ENCODE data around the gene CGB2.

The CGB2 gene

DNA sequence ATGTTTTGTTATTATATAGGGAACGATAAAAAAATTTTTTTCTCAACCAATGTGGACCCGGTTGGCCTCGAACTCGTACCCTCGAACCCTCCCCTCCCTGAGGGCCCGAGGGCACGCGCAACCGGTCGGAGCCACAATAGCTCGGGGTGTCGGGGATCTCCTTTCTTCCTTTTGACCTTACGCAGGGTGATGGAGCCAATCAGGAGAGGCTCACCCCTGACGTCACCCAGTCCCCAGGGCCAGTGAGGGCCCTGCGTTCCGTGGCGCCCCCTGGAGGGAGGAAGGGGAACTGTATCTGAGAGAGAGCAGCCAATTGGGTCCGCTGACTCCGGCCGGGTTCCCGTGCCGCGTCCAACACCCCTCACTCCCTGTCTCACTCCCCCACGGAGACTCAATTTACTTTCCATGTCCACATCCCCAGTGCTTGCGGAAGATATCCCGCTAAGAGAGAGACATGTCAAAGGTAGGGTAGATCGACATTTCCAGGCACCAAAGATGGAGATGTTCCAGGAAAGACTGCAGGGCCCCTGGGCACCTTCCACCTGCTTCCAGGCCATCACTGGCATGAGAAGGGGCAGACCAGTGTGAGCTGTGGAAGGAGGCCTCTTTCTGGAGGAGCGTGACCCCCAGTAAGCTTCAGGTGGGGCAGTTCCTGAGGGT is at the start of gene CGB2:
TSS of gene CGB2 (plus strand) at position 249 of the 660 bp plus-strand sequence. CDS start at position 455, 206 bp downstream.
- TF ChIP-seq TEAD4 (IDR thresholded peaks at IDR 0.05) (peak; percentile 65), CREB1 (IDR thresholded peaks at IDR 0.05; ENCODE audit: low read depth) (peak; percentile 44; the same call in 1 of the 2 replicates), RAD21 (IDR thresholded peaks at IDR 0.05; ENCODE audit: low read depth) (peak; percentile 33)
- TF ChIP-seq, protein P1, sequence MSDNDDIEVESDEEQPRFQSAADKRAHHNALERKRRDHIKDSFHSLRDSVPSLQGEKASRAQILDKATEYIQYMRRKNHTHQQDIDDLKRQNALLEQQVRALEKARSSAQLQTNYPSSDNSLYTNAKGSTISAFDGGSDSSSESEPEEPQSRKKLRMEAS (IDR thresholded peaks at IDR 0.05): peak; percentile 65

DNA sequence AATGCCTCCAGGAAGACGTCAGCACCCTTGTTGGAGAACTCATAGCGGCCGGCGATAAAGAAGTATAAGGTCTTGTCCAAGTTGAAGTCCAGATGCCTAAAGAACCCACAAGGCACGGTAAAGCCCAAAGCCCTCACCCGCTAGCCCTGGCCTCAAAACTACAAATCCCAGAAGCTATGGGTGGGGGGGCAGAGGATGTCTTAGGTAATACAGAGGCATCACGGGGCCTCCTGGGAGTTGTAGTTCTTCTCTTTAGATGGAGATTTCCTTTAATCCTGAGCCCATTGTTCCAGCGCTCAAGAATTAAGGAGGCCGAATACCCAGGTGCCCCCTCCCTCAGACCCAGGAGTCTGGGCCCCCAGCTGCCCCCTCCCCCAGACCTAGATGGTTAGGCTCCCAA is 49.4 kb upstream of the CGB2 start:
- TF ChIP-seq TEAD4 (IDR thresholded peaks at IDR 0.05): no peak
- no peak for TF ChIP-seq YY1 (IDR thresholded peaks at IDR 0.05; ENCODE audit: low read depth)
- TF ChIP-seq CEBPB (IDR thresholded peaks at IDR 0.05): peak; percentile 7; the same call in 1 of the 2 replicates
- TF ChIP-seq FOXM1 (IDR thresholded peaks at IDR 0.05; ENCODE audit: borderline replicate concordance, low read depth): no peak
- no peak for TF ChIP-seq RAD21 (IDR thresholded peaks at IDR 0.05; ENCODE audit: low read depth)

DNA sequence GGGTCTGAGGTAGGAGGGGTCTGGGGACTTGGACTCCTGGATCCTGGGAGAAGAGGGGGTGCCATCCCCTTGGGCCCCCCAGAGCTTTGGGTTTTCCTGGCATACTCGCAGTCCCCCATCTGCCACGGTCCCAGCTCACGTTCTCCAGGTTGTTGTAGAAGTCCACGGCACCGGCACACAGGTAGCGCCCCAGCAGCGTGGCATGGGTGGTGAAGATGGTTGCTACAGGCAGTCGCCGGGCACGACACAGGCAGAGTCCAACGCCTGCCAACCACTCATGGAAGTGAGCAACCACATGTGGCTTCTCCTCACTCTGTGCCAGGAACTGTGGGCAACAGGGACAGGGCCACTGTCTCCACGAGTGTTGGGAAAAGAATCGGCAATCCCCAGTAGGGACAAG is 46.0 kb upstream of the CGB2 start:
- TF ChIP-seq RAD21 (IDR thresholded peaks at IDR 0.05; ENCODE audit: low read depth): no peak
- TF ChIP-seq, protein P1 (IDR thresholded peaks at IDR 0.05): no peak

DNA sequence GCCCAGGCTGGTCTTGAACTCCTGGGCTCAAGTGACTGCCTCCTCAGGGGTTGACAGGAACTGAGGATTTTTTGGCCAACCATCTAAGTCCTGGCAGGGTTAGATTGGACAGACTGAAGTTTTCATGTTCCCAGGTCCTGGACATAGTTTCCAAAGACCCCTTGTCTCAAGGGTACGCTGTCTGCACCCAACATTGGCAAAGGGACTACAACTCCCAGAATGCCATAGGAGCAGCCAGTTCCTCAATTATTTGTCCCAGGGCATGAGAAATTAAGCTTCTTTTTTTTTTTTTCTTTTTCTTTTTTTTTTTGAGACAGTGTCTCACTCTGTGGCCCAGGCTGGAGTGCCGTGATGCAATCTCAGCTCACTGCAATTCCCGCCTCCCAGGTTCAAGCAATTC is 45.5 kb upstream of the CGB2 start:
- TF ChIP-seq TCF12 (IDR thresholded peaks at IDR 0.05; ENCODE audit: low read depth) (no peak), CREB1 (IDR thresholded peaks at IDR 0.05; ENCODE audit: low read depth) (no peak), ZBTB7A (IDR thresholded peaks at IDR 0.05; ENCODE audit: low read depth) (no peak), CEBPB (IDR thresholded peaks at IDR 0.05) (no peak)

DNA sequence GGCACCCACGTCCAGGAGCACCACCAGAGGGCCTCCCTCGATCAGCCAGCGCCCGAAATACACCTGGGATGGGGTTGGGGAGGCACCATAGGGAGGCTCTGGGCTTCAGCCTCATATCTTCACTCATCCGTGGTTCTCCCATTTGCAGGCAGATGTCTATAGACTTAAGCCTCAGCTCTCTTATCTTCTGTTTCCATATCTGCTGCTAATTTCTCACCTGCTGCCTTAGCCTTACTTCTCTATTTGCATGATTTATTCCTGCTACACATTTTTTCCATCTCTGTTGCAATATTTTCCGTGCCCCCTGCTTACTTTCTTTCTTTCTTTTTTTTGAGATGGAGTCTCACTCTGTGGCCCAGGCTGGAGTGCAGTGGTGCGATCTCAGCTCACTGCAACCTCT is 44.4 kb upstream of the CGB2 start:
- TF ChIP-seq RAD21 (IDR thresholded peaks at IDR 0.05; ENCODE audit: low read depth) (0 out of 2 replicates have a peak, but pooled peaks have one; percentile 0), CEBPB (IDR thresholded peaks at IDR 0.05) (no peak)

DNA sequence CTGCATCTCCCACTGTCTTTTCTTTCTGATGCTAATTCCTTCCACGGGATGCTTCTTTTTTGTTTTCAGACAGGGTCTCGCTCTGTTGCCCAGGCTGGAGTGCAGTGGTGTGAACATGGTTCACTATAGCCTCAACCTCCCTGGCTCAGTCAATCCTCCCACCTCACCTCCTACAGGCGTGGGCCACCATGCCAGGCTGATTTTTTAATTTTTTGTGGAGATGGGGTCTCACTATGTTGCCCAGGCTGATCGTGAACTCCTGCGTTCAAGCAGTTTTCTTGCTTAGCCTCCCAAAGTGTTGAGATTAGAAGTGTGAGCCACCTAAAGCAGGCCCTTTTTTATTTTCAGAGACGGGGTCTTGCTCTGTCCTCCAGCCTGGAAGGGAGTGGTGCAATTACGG is 43.4 kb upstream of the CGB2 start:
- TF ChIP-seq, protein P2, sequence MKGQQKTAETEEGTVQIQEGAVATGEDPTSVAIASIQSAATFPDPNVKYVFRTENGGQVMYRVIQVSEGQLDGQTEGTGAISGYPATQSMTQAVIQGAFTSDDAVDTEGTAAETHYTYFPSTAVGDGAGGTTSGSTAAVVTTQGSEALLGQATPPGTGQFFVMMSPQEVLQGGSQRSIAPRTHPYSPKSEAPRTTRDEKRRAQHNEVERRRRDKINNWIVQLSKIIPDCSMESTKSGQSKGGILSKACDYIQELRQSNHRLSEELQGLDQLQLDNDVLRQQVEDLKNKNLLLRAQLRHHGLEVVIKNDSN (IDR thresholded peaks at IDR 0.05): no peak
- TF ChIP-seq TEAD4 (IDR thresholded peaks at IDR 0.05) (no peak), CREB1 (IDR thresholded peaks at IDR 0.05; ENCODE audit: low read depth) (no peak), TCF12 (IDR thresholded peaks at IDR 0.05; ENCODE audit: low read depth) (no peak), TAF1 (IDR thresholded peaks at IDR 0.05; ENCODE audit: low read depth) (no peak)
- TF ChIP-seq, protein P1 (IDR thresholded peaks at IDR 0.05): no peak

DNA sequence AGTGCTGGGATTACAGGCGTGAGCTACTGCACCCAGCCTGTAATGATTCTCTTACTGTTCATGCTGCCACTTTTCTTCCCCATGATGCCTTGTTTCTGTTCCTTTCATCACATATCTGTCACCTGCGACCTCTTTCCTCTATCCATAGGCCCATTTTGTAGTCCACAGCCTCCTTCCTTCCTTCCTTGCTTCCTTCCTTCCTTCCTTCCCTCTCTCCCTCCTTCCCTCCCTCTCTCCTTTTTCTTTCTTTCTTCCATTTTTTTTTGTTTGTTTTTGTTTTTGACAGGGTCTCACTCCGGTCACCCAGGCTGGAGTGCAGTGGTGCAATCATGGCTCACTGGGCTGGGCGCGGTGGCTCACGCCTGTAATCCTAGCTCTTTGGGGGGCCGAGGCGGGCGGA is 42.8 kb upstream of the CGB2 start:
- TF ChIP-seq NFIC (IDR thresholded peaks at IDR 0.05): no peak

DNA sequence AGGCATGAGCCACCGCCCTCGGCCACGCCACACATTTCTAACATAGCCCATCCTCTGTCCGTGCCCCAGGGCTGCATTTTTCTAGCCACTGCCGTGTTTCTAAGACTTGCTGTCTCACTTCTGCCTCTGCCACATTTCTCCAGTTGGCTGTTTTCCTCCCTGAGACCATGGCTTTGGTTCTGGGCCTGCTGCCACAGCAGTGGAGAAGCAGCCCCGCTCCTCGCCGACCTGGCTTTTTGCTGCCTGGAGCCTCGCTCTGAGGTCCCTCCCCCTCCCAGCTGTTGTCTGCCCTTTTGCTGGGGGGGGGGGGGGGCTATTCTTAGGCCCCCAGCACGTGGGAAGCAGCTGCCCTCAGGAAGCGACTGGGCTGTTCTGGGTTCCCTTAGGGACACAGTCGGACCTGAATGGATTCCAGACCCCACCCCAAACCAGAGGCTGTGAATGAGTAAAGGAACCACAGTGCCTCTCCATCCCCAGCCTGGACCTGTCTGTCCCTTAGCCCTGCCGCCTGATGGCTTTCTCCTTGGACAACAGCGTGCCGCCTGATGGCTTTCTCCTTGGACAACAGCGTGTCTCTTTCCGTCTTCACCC is 41.9 kb upstream of the CGB2 start:
- no peak for TF ChIP-seq EP300 (IDR thresholded peaks at IDR 0.05; ENCODE audit: borderline replicate concordance)
- TF ChIP-seq ZBTB7A (IDR thresholded peaks at IDR 0.05; ENCODE audit: low read depth): no peak

DNA sequence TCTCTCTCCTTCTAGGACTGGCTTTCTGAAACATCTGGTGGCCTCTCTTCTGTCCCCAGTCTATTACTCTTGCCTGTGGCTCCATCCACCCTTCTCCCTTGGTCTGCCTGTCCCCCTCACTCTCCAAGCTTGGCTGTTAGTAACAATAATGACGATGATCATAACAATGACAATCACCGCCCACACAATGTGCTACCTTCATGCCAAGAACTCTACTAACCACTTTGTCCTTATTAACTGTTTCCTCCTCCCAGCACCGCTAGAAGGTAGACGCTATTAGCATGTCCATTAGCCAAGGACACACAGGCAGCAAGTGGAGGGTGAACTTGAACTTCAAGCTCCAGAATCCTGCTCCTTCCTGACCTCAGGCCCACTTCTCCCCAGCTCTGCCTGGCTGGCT is 41.3 kb upstream of the CGB2 start:
- TF ChIP-seq FOXM1 (IDR thresholded peaks at IDR 0.05; ENCODE audit: borderline replicate concordance, low read depth): no peak
- no peak for TF ChIP-seq TCF12 (IDR thresholded peaks at IDR 0.05; ENCODE audit: low read depth)
- no peak for TF ChIP-seq ZBTB7A (IDR thresholded peaks at IDR 0.05; ENCODE audit: low read depth)
- TF ChIP-seq EGR1 (IDR thresholded peaks at IDR 0.05): no peak
- TF ChIP-seq, protein P1 (IDR thresholded peaks at IDR 0.05): no peak
- TF ChIP-seq CEBPB (IDR thresholded peaks at IDR 0.05): no peak
- TF ChIP-seq, protein P2 (IDR thresholded peaks at IDR 0.05): no peak
- TF ChIP-seq, protein P3, sequence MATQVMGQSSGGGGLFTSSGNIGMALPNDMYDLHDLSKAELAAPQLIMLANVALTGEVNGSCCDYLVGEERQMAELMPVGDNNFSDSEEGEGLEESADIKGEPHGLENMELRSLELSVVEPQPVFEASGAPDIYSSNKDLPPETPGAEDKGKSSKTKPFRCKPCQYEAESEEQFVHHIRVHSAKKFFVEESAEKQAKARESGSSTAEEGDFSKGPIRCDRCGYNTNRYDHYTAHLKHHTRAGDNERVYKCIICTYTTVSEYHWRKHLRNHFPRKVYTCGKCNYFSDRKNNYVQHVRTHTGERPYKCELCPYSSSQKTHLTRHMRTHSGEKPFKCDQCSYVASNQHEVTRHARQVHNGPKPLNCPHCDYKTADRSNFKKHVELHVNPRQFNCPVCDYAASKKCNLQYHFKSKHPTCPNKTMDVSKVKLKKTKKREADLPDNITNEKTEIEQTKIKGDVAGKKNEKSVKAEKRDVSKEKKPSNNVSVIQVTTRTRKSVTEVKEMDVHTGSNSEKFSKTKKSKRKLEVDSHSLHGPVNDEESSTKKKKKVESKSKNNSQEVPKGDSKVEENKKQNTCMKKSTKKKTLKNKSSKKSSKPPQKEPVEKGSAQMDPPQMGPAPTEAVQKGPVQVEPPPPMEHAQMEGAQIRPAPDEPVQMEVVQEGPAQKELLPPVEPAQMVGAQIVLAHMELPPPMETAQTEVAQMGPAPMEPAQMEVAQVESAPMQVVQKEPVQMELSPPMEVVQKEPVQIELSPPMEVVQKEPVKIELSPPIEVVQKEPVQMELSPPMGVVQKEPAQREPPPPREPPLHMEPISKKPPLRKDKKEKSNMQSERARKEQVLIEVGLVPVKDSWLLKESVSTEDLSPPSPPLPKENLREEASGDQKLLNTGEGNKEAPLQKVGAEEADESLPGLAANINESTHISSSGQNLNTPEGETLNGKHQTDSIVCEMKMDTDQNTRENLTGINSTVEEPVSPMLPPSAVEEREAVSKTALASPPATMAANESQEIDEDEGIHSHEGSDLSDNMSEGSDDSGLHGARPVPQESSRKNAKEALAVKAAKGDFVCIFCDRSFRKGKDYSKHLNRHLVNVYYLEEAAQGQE (IDR thresholded peaks at IDR 0.05; ENCODE audit: low read depth): no peak
- TF ChIP-seq RAD21 (IDR thresholded peaks at IDR 0.05; ENCODE audit: low read depth): no peak
